Hematopoietic multipotent progenitor cell treated with erythropoietin and hydrocortisone succinate and interleukin-3 and kit ligand, for 6 days (in vitro differentiated cells): ENCODE results near the gene OR1F1.
"Not testable (repeated sequence)": the region's sequence is repeated elsewhere in the genome, so short reads cannot be mapped to it uniquely, and the experiment has no call there.

Experiments
- DNase-seq: peaks from one replicate; pipeline ENCODE4 v3.0.0-alpha.2; 2015

The OR1F1 gene

DNA sequence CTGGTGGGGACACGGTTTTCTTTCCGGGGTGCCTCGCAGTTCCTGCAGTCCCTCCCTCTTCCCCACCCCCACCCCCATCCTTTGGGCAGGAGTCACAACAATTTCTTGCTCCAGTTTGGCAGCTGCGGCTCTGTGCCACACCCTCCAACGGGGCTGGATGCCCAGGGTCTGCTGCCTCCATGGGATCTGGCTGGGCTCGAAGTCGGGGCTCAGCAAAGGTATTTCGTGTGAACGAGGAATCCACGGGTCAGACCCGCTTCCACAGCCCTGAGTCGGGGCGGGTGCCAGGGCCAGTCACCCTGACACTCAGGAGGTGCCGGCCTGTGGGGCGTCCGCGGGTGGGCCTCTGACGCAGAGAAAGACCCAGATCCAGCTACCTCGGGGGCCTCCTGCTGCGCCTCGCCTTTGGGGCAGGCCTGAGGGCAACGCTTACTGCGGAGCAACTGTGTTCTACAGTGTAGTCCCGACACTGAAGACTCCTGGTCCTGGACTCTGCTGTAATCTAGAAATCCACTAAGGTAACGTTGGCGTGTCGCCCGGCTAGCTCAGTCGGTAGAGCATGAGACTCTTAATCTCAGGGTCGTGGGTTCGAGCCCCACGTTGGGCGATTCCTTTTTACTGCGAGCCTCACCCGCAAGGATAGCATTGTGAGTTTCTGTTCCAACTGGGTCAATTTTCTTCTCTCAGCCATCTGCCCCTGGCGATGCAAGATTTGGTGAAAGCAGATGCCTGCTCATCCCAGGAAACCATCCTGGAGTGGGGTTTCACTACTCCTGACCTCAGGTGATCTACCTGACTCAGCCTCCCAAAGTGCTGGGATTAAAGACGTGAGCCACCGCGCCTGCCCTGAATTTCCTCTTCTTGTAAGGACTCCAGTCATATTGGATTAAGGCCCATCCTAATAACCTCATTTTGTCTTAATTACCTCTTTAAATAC lies 12.6 kb upstream of the OR1F1 start:
- peak; percentile 78 for DNase-seq

DNA sequence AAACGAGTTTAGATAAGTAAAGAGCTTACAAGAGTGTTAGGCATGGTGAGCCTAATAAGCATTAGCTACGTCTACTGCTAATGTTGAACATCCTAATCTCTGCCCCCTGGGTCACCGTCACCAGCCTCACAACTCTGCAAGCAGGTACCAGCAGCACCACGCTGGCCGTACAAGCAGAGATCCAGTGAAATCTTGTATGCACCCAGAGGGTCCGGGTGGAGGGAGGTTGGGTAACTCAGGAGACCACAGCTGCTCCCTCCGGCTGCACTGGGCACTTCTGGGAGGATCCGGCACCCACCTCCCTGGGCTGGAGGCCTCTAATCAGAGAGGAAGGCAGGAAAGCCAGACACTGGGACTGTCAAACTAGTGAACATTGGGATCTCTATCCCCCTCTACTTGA lies 8.4 kb upstream of the OR1F1 start:
- no peak for DNase-seq

DNA sequence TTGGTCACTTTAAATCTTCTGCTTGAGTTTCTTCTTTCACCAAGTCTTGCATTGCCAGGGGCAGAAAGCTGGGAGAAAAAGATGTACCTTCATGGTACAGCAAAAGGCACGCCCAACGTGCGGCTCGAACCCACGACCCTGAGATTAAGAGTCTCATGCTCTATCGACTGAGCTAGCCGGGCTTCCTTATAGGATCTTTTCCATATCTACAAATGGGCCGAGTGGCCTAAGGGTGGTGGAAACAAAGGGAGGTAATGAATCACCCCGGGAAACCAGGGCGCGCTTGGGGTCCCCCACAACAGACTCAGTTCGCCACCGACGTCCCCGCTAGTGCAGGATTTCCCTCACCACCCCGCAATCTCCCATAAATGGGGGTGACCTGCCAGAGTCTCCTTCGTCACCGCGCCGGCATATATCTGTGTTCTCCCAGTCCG lies 7.5 kb upstream of the OR1F1 start:
- no peak for DNase-seq

DNA sequence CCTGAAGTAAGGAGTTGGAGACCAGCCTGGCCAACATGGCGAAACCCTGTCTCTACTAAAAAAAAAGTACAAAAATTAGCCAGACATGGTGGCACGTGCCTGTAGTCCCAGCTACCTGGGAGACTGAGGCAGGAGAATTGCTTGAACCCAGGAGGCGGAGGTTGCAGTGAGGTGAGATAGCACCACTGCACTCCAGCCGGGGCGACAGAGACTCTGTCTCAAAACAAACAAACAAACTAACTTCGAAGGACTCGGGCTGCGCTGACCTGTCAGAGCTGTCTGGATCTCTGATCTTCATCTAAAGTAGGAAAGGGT lies 5.8 kb upstream of the OR1F1 start:
- not testable (repeated sequence) for DNase-seq

DNA sequence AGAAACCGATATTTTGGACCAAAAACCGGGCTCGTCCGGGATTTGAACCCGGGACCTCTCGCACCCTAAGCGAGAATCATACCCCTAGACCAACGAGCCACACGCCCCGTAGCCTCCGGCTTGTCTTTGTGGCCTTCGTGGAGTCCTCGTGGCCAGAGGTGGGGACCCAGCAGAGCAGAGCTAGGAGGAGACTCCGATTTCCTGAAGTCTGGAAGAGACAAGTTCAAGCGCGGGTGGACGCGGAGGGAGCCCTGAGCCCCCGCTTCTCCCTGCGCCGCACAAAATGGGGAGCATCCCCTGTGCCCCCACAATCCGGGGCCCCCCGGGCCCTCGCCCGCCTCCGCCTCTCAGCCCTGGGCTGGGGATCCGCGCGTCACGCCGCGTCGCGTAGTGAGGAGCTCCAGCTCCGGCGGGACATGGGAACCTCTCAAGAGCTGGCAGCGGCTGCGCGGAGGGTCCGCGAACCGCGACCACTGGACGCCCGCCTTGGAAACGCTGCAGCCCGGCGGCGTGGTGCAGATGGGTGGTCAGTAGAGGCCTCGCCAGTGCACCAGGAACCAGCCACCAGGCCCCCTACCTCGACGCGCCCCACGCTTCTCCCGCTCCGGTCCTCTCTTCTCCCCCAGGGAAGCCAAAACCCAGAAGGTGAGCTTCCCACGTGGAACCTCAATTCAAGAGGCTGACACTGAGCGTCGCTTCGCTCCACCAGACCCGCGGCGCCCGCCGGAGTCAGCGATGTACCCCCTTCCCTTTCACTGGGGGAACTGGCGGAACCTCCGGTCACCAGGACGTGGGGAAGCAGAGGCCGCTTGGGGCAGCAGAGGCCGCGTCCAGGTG lies 5.2 kb upstream of the OR1F1 start:
- peak; percentile 70 for DNase-seq

DNA sequence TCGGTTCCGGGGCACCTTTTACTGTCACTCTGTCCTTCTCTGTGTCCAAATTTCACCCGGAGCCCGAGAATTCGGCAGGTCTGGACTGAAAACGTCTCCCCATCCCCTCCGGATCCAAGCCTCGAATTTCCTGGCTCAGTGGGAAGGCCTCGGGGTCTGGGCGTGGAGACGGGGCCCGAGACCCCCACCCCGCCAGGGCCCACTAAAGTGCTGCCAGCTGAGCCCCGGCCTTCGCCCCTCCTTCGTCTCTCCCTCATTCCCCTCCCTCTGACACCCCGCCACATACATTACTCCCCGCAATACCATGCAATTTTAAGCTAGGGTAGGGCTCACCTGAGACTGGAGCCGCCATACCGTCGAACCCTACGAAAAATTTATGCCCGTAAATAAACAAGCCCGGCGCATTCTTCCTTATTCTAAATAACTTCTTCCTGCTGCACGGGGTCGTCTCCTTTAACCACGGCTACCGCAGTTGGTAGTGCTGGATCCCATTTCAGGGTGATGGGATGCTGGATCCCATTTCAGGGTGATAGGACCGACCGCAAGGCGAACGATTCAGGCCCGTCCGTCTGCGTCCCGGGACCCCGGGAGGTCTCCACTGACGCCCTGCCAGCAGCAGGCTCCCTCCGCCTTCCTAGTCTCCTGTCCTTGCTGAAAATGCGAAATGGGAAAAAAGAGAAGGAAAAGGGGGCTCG lies 4.4 kb upstream of the OR1F1 start:
- DNase-seq: no peak

DNA sequence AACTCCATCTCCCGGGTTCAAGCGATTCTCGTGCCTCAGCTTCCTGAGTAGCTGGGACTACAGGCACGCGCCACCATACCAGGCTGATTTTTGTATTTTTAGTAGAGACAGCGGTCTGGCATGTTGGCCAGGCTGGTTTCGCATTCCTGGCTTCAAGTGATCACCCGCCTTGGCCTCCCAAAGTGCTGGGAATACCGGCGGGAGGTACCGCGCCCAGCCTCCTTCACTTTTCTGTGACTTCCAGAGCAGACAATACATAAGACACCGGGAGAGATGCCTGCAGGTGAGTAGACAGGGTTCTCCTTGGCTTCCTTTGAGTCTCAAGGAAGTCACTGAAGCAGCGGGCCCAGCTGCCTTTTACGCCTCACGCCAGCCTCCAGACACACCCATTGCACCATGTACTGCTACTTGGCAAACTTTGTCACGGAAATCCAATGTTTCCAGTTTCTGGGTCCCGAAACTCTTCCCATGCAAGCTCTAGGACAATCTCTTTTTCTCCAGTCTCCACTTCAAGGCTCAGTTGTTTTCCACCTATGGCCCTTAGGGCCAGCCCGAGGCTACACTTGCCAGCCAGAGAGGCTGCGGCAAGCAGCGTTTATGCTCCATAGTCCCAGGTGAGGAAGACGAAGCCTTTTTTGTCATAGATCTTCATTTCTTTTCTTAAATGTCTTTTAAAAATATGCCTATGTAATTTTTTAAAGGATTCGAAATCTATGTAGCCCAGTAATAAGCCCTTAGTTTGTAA lies 886 bp upstream of the OR1F1 start:
- no peak for DNase-seq

DNA sequence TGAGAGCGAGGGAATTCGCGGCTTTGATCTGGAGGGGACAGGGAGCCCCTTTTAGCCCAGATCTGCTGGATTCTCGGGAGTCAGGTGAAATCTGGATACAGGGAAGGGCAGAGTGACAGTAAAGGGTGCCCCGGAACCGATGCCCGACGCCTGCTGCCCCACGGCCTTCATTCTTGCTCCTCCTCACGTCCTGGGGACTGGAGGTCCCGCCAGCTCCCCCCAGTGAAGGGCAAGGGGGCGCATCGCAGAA lies 596 bp downstream of the OR1F1 start:
- no peak for DNase-seq

DNA sequence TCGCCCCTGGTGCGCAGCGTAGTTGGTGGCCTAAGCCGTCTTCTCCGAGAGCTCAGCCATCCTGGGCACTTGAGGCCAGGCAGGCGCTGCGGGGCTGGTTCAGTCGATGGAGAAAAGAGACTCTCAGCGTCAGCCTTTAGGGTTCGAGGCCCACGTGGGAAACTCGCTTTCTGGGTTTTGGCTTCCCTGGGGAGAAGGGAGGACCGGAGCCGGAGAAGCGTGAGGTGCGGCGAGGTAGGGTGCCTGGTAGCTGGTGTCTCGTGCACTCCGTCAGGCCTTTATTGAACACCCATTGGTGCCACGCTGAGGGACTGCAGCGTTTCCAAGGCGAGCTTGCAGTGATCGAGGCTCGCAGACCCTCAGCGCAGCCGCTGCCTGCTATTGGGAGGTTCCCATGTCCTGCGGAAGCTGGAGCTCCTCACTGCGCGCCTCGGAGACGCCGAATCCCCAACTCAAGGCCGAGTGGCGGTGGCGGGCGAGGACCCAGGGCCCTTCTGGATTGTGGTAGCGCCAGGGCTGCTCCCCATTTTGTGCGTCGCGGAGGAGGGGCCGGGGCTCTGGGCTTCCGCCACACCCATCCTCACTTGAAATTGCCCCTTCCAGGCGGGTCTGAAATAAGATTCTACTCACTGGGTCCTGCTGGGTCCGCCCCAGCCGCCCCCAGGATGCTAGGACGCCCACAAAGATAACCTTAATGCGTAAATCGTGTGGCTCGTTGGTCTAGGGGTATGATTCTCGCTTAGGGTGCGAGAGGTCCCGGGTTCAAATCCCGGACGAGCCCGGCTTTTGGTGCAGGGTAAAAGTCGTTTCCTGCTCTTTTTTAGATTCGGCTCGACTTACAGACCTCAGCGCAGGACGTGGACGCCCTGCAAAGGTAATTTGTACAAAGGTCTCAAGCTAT lies 1.2 kb downstream of the OR1F1 start:
- DNase-seq: peak; percentile 78

DNA sequence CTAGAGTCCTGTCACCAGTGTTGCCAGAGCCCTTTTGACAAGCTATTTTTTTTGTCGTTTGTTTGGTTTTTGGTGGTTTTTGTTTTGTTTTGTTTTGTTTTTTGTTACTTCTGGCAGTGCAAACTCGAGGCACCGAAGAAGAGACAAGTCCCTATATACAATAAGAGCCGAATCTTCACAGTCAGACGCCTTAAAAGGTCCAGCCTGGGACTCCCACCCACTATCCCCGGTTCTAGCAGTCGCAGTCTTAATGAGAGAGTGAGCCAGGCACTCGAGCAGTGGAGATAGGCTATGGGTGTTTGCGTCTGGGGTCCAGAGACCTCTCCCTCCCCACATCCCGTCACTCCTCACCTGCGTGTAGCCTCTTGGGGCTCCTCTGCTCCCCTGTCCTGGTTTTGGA lies 1.9 kb downstream of the OR1F1 start:
- no peak for DNase-seq

DNA sequence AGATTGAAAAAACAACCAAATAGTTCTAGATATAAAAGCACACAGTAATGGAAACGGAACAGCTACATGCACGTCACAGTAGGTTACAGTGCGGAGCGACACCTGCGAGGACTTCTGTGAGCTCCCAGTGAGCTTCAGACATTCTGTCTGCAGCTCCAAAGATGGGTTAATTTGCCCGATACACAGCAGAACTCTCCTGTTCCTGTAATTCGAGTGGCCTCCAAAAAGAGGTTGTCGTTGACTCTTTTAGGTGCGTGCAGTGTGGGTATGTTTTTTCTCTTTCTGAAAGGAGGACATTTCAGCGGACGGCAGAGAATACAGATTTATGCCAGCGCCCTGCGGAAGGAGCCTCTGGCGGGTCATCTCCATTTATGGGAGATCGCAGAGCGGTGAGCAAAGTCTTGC lies 2.9 kb downstream of the OR1F1 start:
- no peak for DNase-seq

DNA sequence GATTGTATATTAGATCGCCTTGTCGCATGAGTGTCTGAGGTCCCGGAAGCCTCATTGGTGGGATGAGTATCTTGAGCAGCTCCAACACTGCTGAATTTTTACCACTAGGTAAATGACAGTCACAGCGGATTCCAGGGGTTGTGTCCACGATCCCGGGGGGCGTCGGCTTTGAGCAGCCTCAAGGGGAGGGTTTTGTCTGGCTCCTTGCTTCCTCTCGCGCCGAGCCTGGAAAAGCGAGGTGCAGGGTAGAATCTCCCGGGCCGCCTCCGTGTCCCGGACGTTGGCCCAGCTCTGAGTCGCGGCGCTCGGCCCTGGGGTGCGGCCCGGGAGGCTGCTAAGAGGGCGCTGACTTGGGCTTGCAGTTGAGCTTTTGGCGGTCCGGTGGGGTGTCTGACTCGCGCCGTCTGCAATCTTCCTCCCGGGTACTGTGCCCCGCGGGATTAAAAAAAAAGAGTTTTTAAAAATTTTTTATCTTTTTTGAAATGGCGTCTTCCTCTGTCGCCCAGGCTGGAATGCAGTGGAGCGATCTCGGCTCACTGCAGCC lies 4.5 kb downstream of the OR1F1 start:
- DNase-seq: no peak

DNA sequence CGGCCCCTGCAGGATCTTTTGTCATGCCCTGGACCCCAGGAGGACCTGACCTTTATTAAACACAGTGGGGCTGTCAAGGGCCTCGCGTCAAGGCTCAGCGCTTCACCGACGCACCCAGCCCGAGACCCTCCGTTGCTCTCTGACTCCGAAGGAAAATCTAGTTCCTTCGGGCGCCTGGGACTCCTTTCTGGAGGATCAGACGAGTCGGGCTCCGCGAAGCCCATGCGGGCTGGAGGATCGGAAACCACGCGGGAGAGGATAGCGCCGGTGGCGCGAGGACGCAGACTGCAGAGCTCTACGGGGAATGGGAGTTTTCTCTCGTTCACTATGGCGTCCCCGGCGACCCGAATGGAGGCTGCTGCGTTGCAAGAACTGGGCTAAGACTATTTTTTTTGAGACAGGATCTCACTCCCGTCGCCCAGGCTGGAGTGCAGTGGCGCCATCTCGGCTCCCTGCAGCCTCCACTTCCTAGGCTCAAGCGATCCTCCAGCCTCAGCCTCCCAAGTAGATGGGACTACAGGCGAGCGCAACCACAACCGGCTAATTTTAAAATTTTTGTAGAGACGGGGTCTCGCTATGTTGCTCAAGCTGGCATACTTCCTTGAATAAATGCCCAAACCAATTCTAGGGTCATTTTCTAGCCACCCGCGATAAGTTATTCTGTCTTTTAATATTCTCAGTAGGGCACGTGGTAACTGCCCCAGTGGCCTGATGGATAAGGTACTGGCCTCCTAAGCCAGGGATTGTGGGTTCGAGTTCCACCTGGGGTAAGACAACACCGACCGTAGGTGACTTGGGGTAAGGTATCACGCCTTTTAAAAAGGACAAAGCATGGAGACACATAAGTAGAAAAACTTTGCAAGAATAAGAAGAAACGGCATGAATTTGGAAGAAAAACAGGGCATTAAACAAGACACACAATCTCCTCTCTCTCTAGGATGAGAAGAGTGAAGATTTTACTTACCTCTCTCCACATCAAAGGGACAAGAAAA lies 5.5 kb downstream of the OR1F1 start:
- DNase-seq: no peak

DNA sequence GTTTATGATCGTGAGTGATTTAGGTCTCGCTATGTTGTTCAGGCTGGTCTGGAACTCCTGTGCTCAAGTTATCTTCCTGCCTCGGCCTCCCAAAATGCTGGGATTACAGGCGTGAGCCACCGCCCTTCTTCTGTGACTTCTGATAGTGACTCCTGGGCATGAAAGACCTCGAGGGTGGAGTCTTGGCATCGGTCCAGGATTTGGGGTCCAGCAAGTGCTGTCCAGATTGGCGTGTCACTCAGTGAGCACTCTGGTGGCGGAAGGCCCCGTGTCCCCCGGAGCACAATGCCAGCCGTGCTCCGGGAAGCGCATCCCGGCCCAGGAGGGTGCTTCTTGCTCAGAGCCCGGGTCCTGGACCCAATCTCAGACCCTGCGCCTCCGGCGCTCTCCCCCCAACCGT lies 6.8 kb downstream of the OR1F1 start:
- no peak for DNase-seq

DNA sequence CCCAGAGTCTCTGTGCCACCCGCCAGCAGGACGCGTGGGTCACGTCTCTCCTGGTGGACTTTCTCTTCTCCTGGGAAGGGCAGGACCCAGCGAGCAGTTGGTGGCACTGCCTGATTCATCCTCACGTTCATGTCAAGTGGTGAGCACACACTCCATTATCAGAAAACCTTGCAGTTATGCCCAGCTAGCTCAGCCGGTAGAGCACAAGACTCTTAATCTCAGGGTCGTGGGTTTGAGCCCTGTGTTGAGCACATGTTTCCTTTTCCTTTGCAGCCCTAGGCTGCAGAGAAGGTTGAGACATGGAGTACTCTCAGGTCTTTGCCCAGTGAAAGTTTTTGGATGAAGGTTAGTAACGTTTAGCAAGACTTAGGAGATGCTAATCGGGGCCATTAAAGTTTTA lies 8.0 kb downstream of the OR1F1 start:
- DNase-seq: no peak

DNA sequence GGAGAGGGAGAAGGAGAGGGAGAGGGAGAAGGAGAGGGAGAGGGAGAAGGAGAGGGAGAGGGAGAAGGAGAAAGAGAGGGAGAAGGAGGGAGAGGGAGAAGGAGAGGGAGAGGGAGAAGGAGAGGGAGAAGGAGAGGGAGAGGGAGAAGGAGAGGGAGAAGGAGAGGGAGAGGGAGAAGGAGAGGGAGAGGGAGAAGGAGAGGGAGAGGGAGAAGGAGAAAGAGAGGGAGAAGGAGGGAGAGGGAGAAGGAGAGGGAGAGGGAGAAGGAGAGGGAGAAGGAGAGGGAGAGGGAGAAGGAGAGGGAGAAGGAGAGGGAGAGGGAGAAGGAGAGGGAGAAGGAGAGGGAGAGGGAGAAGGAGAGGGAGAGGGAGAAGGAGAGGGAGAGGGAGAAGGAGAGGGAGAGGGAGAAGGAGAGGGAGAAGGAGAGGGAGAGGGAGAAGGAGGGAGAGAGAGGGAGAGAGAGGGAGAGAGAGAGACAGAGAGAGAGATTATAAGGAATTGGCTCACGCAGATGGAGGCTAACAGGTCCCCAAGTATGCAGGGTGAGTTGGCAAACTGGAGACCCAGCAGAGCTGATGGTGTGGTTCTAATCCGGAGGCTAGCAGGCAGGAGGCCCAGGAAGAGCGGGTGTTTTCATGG lies 9.8 kb downstream of the OR1F1 start:
- DNase-seq: not testable (repeated sequence)

DNA sequence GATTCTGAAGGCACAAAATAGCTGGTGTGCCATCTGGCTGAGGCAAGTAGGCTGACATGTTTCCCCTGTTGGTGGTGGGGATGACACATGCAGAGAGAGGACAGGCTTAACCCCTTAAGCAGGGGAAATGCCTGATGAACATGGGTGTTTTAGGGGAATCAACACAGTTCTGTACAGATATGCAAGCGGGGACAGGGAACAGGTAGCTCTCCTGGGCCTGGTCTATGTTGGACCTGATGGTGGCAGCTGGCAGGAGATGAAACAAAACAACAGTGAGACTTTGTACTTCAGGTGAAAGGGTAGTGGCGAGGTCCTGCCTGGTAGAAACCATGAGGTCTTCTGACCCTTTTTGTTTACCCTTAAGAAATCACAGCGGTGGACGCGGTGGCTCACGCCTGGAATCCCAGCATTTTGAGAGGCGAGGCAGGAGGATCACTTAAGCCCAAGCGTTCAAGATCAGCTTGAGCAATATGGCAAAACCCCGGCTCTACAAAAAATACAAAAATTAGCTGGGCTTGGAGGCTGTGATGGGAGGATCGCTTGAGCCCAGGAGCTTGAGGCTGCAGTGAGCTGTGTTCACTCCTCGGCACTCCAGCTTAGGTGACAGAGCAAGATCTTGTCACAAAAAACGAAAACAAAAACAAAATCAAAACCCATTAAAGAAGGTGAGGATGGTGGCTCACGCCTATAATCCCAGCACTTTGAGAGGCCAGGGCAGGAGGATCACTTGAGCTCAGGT lies 10.5 kb downstream of the OR1F1 start:
- DNase-seq: no peak

DNA sequence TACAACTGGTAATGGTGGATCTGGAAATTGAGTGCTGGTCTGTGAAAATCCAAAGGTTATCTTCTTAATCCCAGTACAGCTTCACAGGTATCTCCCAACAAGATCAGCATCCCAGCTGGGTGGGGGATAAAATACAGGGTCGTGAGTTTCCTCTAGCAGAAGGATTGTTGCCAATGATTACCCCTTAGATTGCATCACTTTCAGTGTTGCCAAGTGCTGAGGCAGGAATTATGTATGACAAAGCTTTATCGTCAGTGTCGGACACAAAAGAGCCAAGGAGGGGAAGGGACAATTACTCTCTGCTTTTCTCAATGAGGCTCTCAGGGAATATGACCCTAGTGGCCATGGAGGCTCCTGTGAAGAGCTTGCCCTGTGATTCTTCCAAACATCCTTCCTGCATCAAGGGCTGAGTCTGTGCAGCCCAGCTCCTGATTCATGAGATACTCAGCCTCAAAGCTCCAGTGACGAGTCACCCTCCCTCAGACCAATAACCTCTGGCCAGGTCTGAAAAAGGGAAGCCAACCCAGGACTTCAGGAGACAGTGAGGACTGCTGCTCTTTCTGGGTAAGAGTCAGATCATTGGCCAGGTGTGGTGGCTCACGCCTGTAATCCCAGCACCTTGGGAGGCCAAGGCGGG lies 15.0 kb downstream of the OR1F1 start:
- DNase-seq: no peak

DNA sequence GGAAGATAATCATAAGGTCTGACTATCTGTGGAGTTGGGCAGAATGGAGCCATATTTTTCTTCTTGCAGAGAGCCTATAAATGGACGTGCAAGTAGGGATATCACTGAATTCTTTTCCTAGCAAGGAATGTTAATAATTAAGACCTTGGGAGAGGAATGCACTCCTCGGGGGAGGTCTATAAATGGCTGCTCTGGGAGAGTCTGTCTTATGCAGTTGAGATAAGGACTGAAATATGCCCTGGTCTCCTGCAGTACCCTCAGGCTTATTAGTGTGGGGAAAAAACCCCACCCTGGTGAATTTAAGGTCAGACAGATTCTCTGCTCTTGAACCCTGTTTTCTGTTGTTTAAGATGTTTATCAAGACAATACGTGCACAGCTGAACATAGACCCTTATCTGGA lies 17.9 kb downstream of the OR1F1 start:
- not testable (repeated sequence) for DNase-seq
